Mesenchymal stem cell (in vitro differentiated cells and primary cell): Measurements from ENCODE around the gene C1orf87.

ENCODE experiments used
- DNase-seq: peaks from one replicate; pipeline ENCODE4 v3.0.0-alpha.2; 2013
- H2AFZ ChIP-seq: one replicate; pipeline ENCODE4 v1.6.1; 2013; ENCODE audit warnings: low read depth, mild to moderate bottlenecking, control low read depth, inconsistent platforms, low read length, moderate library complexity
- H2AK5ac ChIP-seq: 2 replicates; pipeline ENCODE4 v1.6.1; 2013; ENCODE audit warnings: low read length, moderate library complexity, mild to moderate bottlenecking, inconsistent platforms; ENCODE audit not compliant: severe bottlenecking
- H2BK120ac ChIP-seq: one replicate; pipeline ENCODE4 v1.6.1; 2013; ENCODE audit warnings: low read depth, mild to moderate bottlenecking, inconsistent platforms, low read length, moderate library complexity
- H2BK12ac ChIP-seq, 2 experiments: one replicate each; pipeline ENCODE4 v1.6.1; 2013; ENCODE audit warnings: inconsistent platforms in 2 of 2, low read length in 2 of 2, mild to moderate bottlenecking in 2 of 2, moderate library complexity in 2 of 2, control low read depth in 1 of 2
- H2BK15ac ChIP-seq: one replicate; pipeline ENCODE4 v1.6.1; 2013; ENCODE audit warnings: mild to moderate bottlenecking, low read depth, inconsistent platforms; ENCODE audit not compliant: poor library complexity, severe bottlenecking
- H2BK5ac ChIP-seq: 2 replicates; pipeline ENCODE4 v1.6.1; 2013; ENCODE audit warnings: low read depth, mild to moderate bottlenecking, low read length, control low read depth, inconsistent platforms; ENCODE audit not compliant: poor library complexity, severe bottlenecking
- H3K14ac ChIP-seq, 2 experiments: one replicate each; pipeline ENCODE4 v1.6.1; 2013; ENCODE audit warnings: inconsistent platforms in 2 of 2, low read length in 2 of 2, control low read depth in 1 of 2, mild to moderate bottlenecking in 1 of 2, moderate library complexity in 1 of 2
- H3K18ac ChIP-seq, 2 experiments: one replicate each; pipeline ENCODE4 v1.6.1; 2013; ENCODE audit warnings: inconsistent platforms in 2 of 2, low read length in 2 of 2, control low read depth in 1 of 2, low read depth in 1 of 2, mild to moderate bottlenecking in 1 of 2
- H3K23ac ChIP-seq, 2 experiments: one replicate each; pipeline ENCODE4 v1.6.1; 2013; ENCODE audit warnings: inconsistent platforms in 2 of 2, low read length in 2 of 2, mild to moderate bottlenecking in 2 of 2, moderate library complexity in 2 of 2, control low read depth in 1 of 2
- H3K27ac ChIP-seq: 2 replicates; pipeline ENCODE4 v1.5.1; 2013; ENCODE audit warnings: mild to moderate bottlenecking, moderate library complexity, low read length, control low read depth, inconsistent platforms; ENCODE audit not compliant: poor library complexity, severe bottlenecking
- H3K27me3 ChIP-seq, 2 experiments: 2 replicates each; pipeline versions ENCODE4 v1.6.1 to v1.7.0; 2013; ENCODE audit warnings: low read length in 2 of 2, mild to moderate bottlenecking in 2 of 2, moderate library complexity in 2 of 2, control low read depth in 1 of 2, inconsistent platforms in 1 of 2; ENCODE audit not compliant: control insufficient read depth in 1 of 2, insufficient read depth in 1 of 2
- H3K36me3 ChIP-seq, 2 experiments: 2 replicates each; pipeline versions ENCODE4 v1.6.1 to v1.7.0; 2013; ENCODE audit warnings: low read length in 2 of 2, control low read depth in 1 of 2, inconsistent platforms in 1 of 2, low read depth in 1 of 2, mild to moderate bottlenecking in 1 of 2; ENCODE audit not compliant: insufficient read depth in 2 of 2, control insufficient read depth in 1 of 2
- H3K4ac ChIP-seq, 2 experiments: one replicate each; pipeline ENCODE4 v1.6.1; 2013; ENCODE audit warnings: inconsistent platforms in 2 of 2, low read length in 2 of 2, mild to moderate bottlenecking in 2 of 2, moderate library complexity in 2 of 2, control low read depth in 1 of 2, low read depth in 1 of 2
- H3K4me1 ChIP-seq: 2 replicates; pipeline ENCODE4 v1.6.1; 2013; ENCODE audit warnings: low read depth, low read length, control low read depth; ENCODE audit not compliant: control insufficient read depth, insufficient read depth
- H3K4me2 ChIP-seq: 2 replicates; pipeline ENCODE4 v1.6.1; 2013; ENCODE audit warnings: low read length, mild to moderate bottlenecking, inconsistent platforms; ENCODE audit not compliant: poor library complexity, severe bottlenecking
- H3K4me3 ChIP-seq, 2 experiments: 2 replicates each; pipeline versions ENCODE4 v1.5.1 to v1.7.0; 2013; ENCODE audit warnings: low read length in 2 of 2, mild to moderate bottlenecking in 2 of 2, control low read depth in 1 of 2, low read depth in 1 of 2; ENCODE audit not compliant: insufficient read depth in 1 of 2
- H3K79me1 ChIP-seq: replicated peaks from 2 replicates; pipeline ENCODE4 v1.6.1; 2013; ENCODE audit warnings: mild to moderate bottlenecking, control low read depth, low read length, inconsistent platforms; ENCODE audit not compliant: poor library complexity, severe bottlenecking
- H3K9ac ChIP-seq: 2 replicates; pipeline ENCODE4 v1.7.0; 2013; ENCODE audit warnings: mild to moderate bottlenecking, low read length, moderate library complexity
- H3K9me3 ChIP-seq: 2 replicates; pipeline ENCODE4 v1.7.0; 2013; ENCODE audit warnings: mild to moderate bottlenecking, low read length; ENCODE audit not compliant: control insufficient read depth
- H4K8ac ChIP-seq: one replicate; pipeline ENCODE4 v1.6.1; 2013; ENCODE audit warnings: inconsistent platforms, mild to moderate bottlenecking, low read length, moderate library complexity
- H4K91ac ChIP-seq: one replicate; pipeline ENCODE4 v1.6.1; 2013; ENCODE audit warnings: mild to moderate bottlenecking, low read length, inconsistent platforms
- WGBS: methylation state at CpG from one replicate; pipeline ENCODE4 v1.1.7; 2013; ENCODE audit warnings: mixed read lengths; 5-methylcytosine and 5-hydroxymethylcytosine counted together

Gene C1orf87

GRCh38 chr1:59994302-59995198, 79.0 kb downstream of the C1orf87 start:
- peaks cover 0 to 4% of the 10 kb centered on the region in 2 experiments for H3K27me3 ChIP-seq
- no peak overlapping the region for H3K4me2 ChIP-seq
- no peak overlapping the region for H2BK12ac ChIP-seq
- no peaks in the 10 kb centered on the region for H3K9me3 ChIP-seq
- H3K36me3 ChIP-seq: no peaks in the 10 kb centered on the region
- no peaks in the 10 kb centered on the region for H3K79me1 ChIP-seq
- no peak overlapping the region for H4K91ac ChIP-seq
- H4K8ac ChIP-seq: no peak overlapping the region
- H3K4me3 ChIP-seq: no peak overlapping the region
- H3K9ac ChIP-seq: no peak overlapping the region
- H2AK5ac ChIP-seq: no peak overlapping the region
- peaks cover 4% of the 10 kb centered on the region for H3K4me1 ChIP-seq
- no peak overlapping the region for H3K23ac ChIP-seq
- peak overlapping the region; percentile 77 for H3K27ac ChIP-seq
- no peak overlapping the region for H2BK15ac ChIP-seq
- no peak overlapping the region for H2BK5ac ChIP-seq
- no peak overlapping the region for H2BK120ac ChIP-seq
- no peak overlapping the region for H3K4ac ChIP-seq
- H3K14ac ChIP-seq: no peak overlapping the region
- DNase-seq: peak; percentile 87
- H3K18ac ChIP-seq: no peak overlapping the region
- 35% methylated on average over 4 of the region's 4 CpGs for WGBS
- H2AFZ ChIP-seq: no peak overlapping the region

GRCh38 chr1:59992040-59992820, 81.3 kb downstream of the C1orf87 start:
- H3K18ac ChIP-seq: no peak overlapping the region
- H3K79me1 ChIP-seq: no peaks in the 10 kb centered on the region
- H3K9ac ChIP-seq: no peak overlapping the region
- no peak overlapping the region for H3K4me3 ChIP-seq
- H3K4me1 ChIP-seq: peaks cover 4% of the 10 kb centered on the region
- H3K4ac ChIP-seq: no peak overlapping the region
- H3K14ac ChIP-seq: no peak overlapping the region
- H3K9me3 ChIP-seq: no peaks in the 10 kb centered on the region
- H4K91ac ChIP-seq: no peak overlapping the region
- no peak overlapping the region for H3K4me2 ChIP-seq
- no peak overlapping the region for H3K23ac ChIP-seq
- no peak overlapping the region for H2BK15ac ChIP-seq
- 98% methylated on average over 3 of the region's 5 CpGs for WGBS
- H2BK12ac ChIP-seq: no peak overlapping the region
- no peak overlapping the region for H3K27ac ChIP-seq
- no peaks in the 10 kb centered on the region for H3K36me3 ChIP-seq
- H2BK120ac ChIP-seq: no peak overlapping the region
- no peak overlapping the region for H4K8ac ChIP-seq
- no peaks in the 10 kb centered on the region for H3K27me3 ChIP-seq
- DNase-seq: no peak
- no peak overlapping the region for H2AFZ ChIP-seq
- no peak overlapping the region for H2BK5ac ChIP-seq
- H2AK5ac ChIP-seq: no peak overlapping the region

- Histone ChIP-seq H3K4me3 (no peak overlapping the region), H2BK5ac (no peak overlapping the region), H2BK15ac (no peak overlapping the region), H3K9me3 (no peaks in the 10 kb centered on the region), H2AFZ (no peak overlapping the region), H3K14ac (no peak overlapping the region), H3K23ac (no peak overlapping the region), H2BK12ac (no peak overlapping the region), H3K79me1 (no peaks in the 10 kb centered on the region), H2AK5ac (no peak overlapping the region), H4K91ac (no peak overlapping the region), H3K36me3 (no peaks in the 10 kb centered on the region), H3K4ac (no peak overlapping the region), H3K4me2 (no peak overlapping the region), H2BK120ac (no peak overlapping the region), H3K27me3 (no peaks in the 10 kb centered on the region), H3K4me1 (peaks cover 2% of the 10 kb centered on the region), H3K27ac (no peak overlapping the region), H3K18ac (no peak overlapping the region), H4K8ac (no peak overlapping the region), H3K9ac (no peak overlapping the region)
- DNase-seq: no peak
- 59% methylated on average over 9 of the region's 9 CpGs for WGBS
Measured at GRCh38 chr1:59990470-59990869, 83.1 kb downstream of the C1orf87 start.
